RWPE2 (cell line): ENCODE results near the gene ANGEL2.

Experiments
- ATAC-seq: fragments of 200-7000 bp; cut with Tn5 transposase; 3 replicates; pipeline ENCODE4 v1.9.1; 2021; ENCODE audit warnings: low read depth
- DNase-seq: peaks from one replicate; pipeline ENCODE4 v3.0.0-alpha.2; 2020; ENCODE audit warnings: low spot score
- H3K27ac ChIP-seq: fragments of 450-650 bp; 2 replicates; pipeline ENCODE4 v1.5.1; 2017; ENCODE audit warnings: mild to moderate bottlenecking; ENCODE audit not compliant: poor library complexity, severe bottlenecking
- H3K27me3 ChIP-seq: fragments of 250-450 bp; sonication (Bioruptor Pico); 2 replicates; pipeline ENCODE4 v1.5.1; 2021; ENCODE audit warnings: mild to moderate bottlenecking, moderate library complexity; ENCODE audit not compliant: insufficient read depth, poor library complexity, severe bottlenecking
- H3K36me3 ChIP-seq: fragments of 250-450 bp; sonication (Bioruptor Pico); 2 replicates; pipeline ENCODE4 v1.5.1; 2020; ENCODE audit warnings: low read depth, mild to moderate bottlenecking, moderate library complexity
- H3K4me1 ChIP-seq: fragments of 250-450 bp; sonication (Bioruptor Pico); 2 replicates; pipeline ENCODE4 v1.5.1; 2021; ENCODE audit warnings: mild to moderate bottlenecking, moderate library complexity; ENCODE audit not compliant: insufficient read depth, poor library complexity, severe bottlenecking
- H3K4me3 ChIP-seq: fragments of 250-450 bp; sonication (Bioruptor Pico); 2 replicates; pipeline ENCODE4 v1.5.1; 2021; ENCODE audit warnings: mild to moderate bottlenecking, moderate library complexity; ENCODE audit not compliant: severe bottlenecking
- H3K9me3 ChIP-seq: fragments of 250-450 bp; sonication (Bioruptor Pico); 2 replicates; pipeline ENCODE4 v1.5.1; 2021; ENCODE audit warnings: mild to moderate bottlenecking, moderate library complexity; ENCODE audit not compliant: severe bottlenecking
- TF ChIP-seq, protein P1 (sequence below): fragments of 450-650 bp; IDR thresholded peaks from one replicate; pipeline ENCODE4 v1.5.1; 2017; ENCODE audit warnings: mild to moderate bottlenecking, moderate library complexity; ENCODE audit not compliant: poor library complexity, severe bottlenecking

Gene ANGEL2

DNA sequence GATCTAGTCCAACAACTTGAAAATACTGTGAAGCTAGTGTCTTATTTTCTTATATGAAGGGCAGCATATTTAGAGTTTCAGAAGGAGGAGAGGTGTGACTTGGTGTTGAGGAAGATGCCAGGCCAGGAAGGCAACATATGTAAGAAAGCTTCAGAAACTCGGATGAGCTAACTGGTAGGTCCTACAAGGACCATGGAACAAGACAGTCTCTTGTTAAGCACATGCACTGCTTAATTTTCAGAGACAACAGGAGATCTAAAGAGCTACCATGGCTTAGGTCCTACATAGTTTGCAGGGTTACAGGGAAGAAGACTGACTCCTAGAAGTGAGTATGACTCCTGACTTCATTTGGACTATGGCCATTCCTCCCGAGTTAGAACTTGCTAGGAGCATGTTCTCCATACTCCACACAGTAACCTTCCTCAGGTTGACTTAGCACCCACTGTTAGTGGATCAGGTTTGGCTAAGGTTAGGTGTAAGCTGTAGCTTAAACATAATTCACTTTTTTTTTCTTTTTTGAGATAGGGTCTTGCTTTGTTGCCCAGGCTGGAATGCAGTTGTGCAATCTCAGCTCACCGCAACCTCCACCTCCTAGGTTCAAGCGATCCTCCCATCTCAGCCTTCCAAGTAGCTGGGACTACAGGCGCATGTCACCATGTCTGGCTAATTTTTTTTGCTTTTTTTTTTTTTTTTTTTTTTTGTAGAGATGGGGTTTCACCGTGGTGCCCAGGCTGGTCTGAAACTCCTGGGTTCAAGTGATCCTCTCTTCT is 31.0 kb downstream of the ANGEL2 start:
- no peaks in the 10 kb centered on the region for H3K9me3 ChIP-seq
- TF ChIP-seq, protein P1, sequence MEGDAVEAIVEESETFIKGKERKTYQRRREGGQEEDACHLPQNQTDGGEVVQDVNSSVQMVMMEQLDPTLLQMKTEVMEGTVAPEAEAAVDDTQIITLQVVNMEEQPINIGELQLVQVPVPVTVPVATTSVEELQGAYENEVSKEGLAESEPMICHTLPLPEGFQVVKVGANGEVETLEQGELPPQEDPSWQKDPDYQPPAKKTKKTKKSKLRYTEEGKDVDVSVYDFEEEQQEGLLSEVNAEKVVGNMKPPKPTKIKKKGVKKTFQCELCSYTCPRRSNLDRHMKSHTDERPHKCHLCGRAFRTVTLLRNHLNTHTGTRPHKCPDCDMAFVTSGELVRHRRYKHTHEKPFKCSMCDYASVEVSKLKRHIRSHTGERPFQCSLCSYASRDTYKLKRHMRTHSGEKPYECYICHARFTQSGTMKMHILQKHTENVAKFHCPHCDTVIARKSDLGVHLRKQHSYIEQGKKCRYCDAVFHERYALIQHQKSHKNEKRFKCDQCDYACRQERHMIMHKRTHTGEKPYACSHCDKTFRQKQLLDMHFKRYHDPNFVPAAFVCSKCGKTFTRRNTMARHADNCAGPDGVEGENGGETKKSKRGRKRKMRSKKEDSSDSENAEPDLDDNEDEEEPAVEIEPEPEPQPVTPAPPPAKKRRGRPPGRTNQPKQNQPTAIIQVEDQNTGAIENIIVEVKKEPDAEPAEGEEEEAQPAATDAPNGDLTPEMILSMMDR: no peak
- H3K36me3 ChIP-seq: no peaks in the 10 kb centered on the region
- H3K4me3 ChIP-seq: no peak overlapping the region
- no peak overlapping the region for H3K27ac ChIP-seq
- DNase-seq: no peak
- ATAC-seq: no peak
- no peaks in the 10 kb centered on the region for H3K27me3 ChIP-seq
- no peaks in the 10 kb centered on the region for H3K4me1 ChIP-seq

DNA sequence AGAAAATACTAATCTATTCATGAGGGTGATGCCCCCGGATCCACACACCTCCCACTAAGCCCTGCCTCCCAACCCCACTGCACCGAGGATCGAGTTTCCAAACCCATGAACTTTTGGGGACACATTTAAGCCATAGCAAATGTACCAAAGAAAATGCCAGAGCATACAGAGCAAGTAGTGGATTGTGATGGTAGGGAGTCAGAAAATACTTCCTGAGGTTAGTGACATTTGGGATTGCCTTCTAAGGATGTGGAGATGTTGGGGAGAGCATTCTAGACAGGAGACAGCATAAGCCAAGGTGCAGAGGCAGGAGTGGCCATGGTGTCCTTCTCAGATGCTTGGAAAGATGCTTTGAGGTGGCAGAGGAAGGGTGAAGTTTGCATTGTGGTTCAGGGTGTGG is 32.2 kb downstream of the ANGEL2 start:
- TF ChIP-seq, protein P1: no peak
- ATAC-seq (no peak), DNase-seq (no peak)
- Histone ChIP-seq H3K4me1 (no peaks in the 10 kb centered on the region), H3K36me3 (no peaks in the 10 kb centered on the region), H3K27ac (no peak overlapping the region), H3K4me3 (no peak overlapping the region), H3K9me3 (no peaks in the 10 kb centered on the region), H3K27me3 (no peaks in the 10 kb centered on the region)

DNA sequence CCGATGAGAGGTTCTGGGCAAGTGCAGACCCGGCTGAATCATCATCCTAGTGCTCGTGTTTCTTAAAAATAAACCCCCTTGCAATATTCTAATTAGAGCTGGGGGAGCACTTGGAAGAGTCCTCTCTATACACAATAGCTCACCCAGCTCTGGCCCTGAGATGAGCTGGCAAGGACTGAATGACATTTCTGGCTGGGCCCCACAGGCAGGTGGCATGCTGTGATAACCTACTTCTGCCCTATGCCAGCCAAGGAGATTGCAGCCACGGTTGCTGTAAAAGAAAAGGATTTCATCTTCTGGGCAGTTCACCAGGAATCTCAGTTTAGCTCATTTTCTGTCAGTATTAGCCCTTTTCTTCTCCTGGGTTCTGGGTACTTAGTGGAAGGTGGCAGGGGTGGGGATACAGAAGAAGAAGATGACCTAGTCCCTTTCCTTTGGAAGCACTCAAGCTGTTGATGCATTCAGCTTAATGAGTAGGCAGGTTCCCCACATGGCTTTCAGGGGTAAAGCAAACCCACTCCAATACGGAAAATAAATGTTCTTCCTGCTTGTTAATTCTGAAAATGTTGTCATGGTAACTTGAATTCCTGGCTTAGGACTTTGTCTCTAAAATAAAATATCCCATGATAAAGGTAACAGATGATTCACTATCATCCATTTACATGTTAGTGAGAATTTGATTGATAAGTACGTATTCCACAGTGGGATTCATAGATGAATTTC is 33.1 kb downstream of the ANGEL2 start:
- Histone ChIP-seq H3K27ac (no peak overlapping the region), H3K27me3 (no peaks in the 10 kb centered on the region), H3K4me3 (no peak overlapping the region), H3K9me3 (no peaks in the 10 kb centered on the region), H3K4me1 (no peaks in the 10 kb centered on the region), H3K36me3 (no peaks in the 10 kb centered on the region)
- no peak for DNase-seq
- ATAC-seq: no peak
- TF ChIP-seq, protein P1: no peak

DNA sequence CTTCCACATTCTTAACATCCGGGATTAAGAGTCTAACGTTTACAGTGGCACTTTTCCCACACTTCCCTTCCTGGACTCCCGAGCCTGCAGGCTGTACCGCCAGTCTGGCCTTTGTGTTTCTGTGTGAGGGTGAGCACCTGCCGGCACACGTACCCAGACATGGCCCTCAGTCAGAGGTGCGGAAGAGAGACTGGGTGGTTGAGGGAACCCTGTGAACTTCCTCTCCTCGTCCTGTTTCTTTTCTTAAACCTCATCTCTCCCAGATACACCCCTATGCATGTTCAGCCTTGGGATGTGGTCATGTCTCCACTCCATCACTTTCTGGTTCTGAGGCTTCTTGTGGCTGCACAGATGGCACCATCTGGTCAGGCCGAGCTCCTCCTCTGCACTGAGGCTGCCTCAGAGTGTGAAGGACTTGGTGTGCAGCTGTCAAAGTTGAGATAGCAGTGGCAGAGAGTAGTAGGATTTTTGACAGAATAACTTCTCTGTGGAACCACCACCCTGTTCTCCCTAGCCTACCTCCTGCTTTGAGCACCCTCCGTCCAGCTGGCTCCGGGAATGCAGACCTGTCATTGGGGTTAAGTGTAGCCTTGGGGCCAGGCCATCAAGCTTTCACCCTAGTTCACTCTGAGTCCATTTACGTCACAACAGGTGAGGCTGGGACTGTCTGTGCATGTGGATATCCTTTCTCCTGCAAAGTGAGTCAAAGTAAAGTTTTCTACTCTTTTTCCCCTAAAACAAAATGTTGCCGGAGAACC is 33.9 kb downstream of the ANGEL2 start:
- no peak overlapping the region for H3K4me3 ChIP-seq
- ATAC-seq (no peak), DNase-seq (no peak)
- TF ChIP-seq, protein P1: no peak
- no peaks in the 10 kb centered on the region for H3K9me3 ChIP-seq
- no peaks in the 10 kb centered on the region for H3K27me3 ChIP-seq
- no peaks in the 10 kb centered on the region for H3K4me1 ChIP-seq
- no peak overlapping the region for H3K27ac ChIP-seq
- no peaks in the 10 kb centered on the region for H3K36me3 ChIP-seq
